WTC11 (cell line): ENCODE measurements around the gene OVOL1. TPM values are rescaled to one million over a fixed set of nuclear protein-coding genes. Genes with fewer than 3 reads are reported as not detected.

ENCODE experiments used
- ATAC-seq: fragments of 200-7000 bp; cut with Tn5 transposase; 2 replicates; pipeline ENCODE4 v1.10.0; 2021; ENCODE audit warnings: mild to moderate bottlenecking, moderate library complexity
- CTCF ChIA-PET: fragments of 300-600 bp; sonication (Branson Sonifier 250); formaldehyde crosslinking; loops from one replicate; lab custom pipeline; 2021; ENCODE audit warnings: antibody characterized with exemption; lab: Charles Lee
- POLR2A ChIA-PET: fragments of 350-600 bp; sonication (Branson Sonifier 250); formaldehyde crosslinking; loops from one replicate; lab custom pipeline; 2021; ENCODE audit warnings: antibody characterized with exemption; lab: Charles Lee
- DNase-seq: peaks from one replicate; pipeline ENCODE4 v3.0.0; 2021; ENCODE audit warnings: low spot score
- H3K27ac Mint-ChIP-seq: 2 replicates; pipeline ENCODE4 v1.8.0; 2021; ENCODE audit warnings: mixed read lengths
- H3K27me3 Mint-ChIP-seq: 2 replicates; pipeline ENCODE4 v1.8.0; 2021; ENCODE audit warnings: low read depth, mild to moderate bottlenecking, moderate library complexity, mixed read lengths
- H3K36me3 Mint-ChIP-seq: 2 replicates; pipeline ENCODE4 v1.8.0; 2021; ENCODE audit warnings: mixed read lengths
- H3K4me1 Mint-ChIP-seq: 2 replicates; pipeline ENCODE4 v1.8.0; 2022; ENCODE audit warnings: mixed read lengths
- H3K4me3 Mint-ChIP-seq: 2 replicates; pipeline ENCODE4 v1.8.0; 2021; ENCODE audit warnings: mild to moderate bottlenecking, moderate library complexity, mixed read lengths
- H3K9me3 Mint-ChIP-seq: 2 replicates; pipeline ENCODE4 v1.8.0; 2021; ENCODE audit warnings: mixed read lengths
- ATF3 ChIP-seq: sonication (generic); formaldehyde crosslinking; conservative IDR thresholded peaks from 2 replicates; pipeline ENCODE4 v1.8.1; 2022; ENCODE audit warnings: mild to moderate bottlenecking, missing genetic modification reagents
- CREB1 ChIP-seq: sonication (generic); formaldehyde crosslinking; IDR thresholded peaks from 2 replicates; pipeline ENCODE4 v1.8.0; 2023; ENCODE audit warnings: mild to moderate bottlenecking, missing genetic modification reagents
- FOXP1 ChIP-seq: sonication (generic); formaldehyde crosslinking; IDR thresholded peaks from 2 replicates; pipeline ENCODE4 v1.8.0; 2022; ENCODE audit warnings: missing genetic modification reagents, mild to moderate bottlenecking, moderate library complexity, borderline replicate concordance
- IRF1 ChIP-seq: sonication (generic); formaldehyde crosslinking; IDR thresholded peaks from 2 replicates; pipeline ENCODE4 v1.8.0; 2023; ENCODE audit warnings: missing genetic modification reagents
- NFE2L1 ChIP-seq: sonication (generic); formaldehyde crosslinking; IDR thresholded peaks from 2 replicates; pipeline ENCODE4 v1.8.1; 2023; ENCODE audit warnings: missing genetic modification reagents
- NR3C1 ChIP-seq: sonication (generic); formaldehyde crosslinking; conservative IDR thresholded peaks from 2 replicates; pipeline ENCODE4 v1.8.1; 2023; ENCODE audit warnings: low read depth, mild to moderate bottlenecking, missing genetic modification reagents
- OVOL2 ChIP-seq: fragments of 250-450 bp; sonication (Bioruptor Pico); IDR thresholded peaks from 2 replicates; pipeline ENCODE4 v1.9.0; 2021; ENCODE audit warnings: mild to moderate bottlenecking, borderline replicate concordance
- SOX15 ChIP-seq: fragments of 250-450 bp; sonication (Bioruptor Pico); IDR thresholded peaks from 2 replicates; pipeline ENCODE4 v1.9.0; 2021; ENCODE audit warnings: mild to moderate bottlenecking
- SP1 ChIP-seq: sonication (generic); formaldehyde crosslinking; conservative IDR thresholded peaks from 2 replicates; pipeline ENCODE4 v1.8.1; 2022; ENCODE audit warnings: missing genetic modification reagents
- TEAD4 ChIP-seq: sonication (generic); formaldehyde crosslinking; IDR thresholded peaks from 2 replicates; pipeline ENCODE4 v1.8.0; 2022; ENCODE audit warnings: mild to moderate bottlenecking, missing genetic modification reagents
- TP53 ChIP-seq: sonication (generic); formaldehyde crosslinking; IDR thresholded peaks from 2 replicates; pipeline ENCODE4 v1.8.1; 2023; ENCODE audit warnings: mild to moderate bottlenecking, missing genetic modification reagents
- USF2 ChIP-seq: sonication (generic); formaldehyde crosslinking; IDR thresholded peaks from 2 replicates; pipeline ENCODE4 v1.8.1; 2023; ENCODE audit warnings: mild to moderate bottlenecking, missing genetic modification reagents, moderate library complexity
- ZBTB21 ChIP-seq: sonication (generic); formaldehyde crosslinking; IDR thresholded peaks from 2 replicates; pipeline ENCODE4 v1.8.1; 2023; ENCODE audit warnings: mild to moderate bottlenecking, missing genetic modification reagents, borderline replicate concordance
- ZNF281 ChIP-seq: sonication (generic); formaldehyde crosslinking; IDR thresholded peaks from 2 replicates; pipeline ENCODE4 v1.8.0; 2023; ENCODE audit warnings: mild to moderate bottlenecking, missing genetic modification reagents
- ZNF317 ChIP-seq: sonication (generic); formaldehyde crosslinking; IDR thresholded peaks from 2 replicates; pipeline ENCODE4 v1.8.1; 2023; ENCODE audit warnings: low read depth, mild to moderate bottlenecking, moderate library complexity, missing genetic modification reagents, borderline replicate concordance
- ZNF396 ChIP-seq: fragments of 250-450 bp; sonication (Bioruptor Pico); IDR thresholded peaks from 2 replicates; pipeline ENCODE4 v1.8.0; 2021; ENCODE audit warnings: mild to moderate bottlenecking, moderate library complexity, borderline replicate concordance
- total RNA-seq: library from RNA; stranded (reverse); gene quantifications from 3 replicates; pipeline ENCODE4 v1.2.3, GENCODE V29; 2021

The OVOL1 gene
- total RNA-seq, 1 experiment from 2014 or later = 6.8 TPM

GRCh38 chr11:65782816-65783228 is 4.0 kb upstream of the OVOL1 start:
- no peak for ATAC-seq
- no peaks in the 10 kb centered on the region for H3K9me3 Mint-ChIP-seq
- H3K27ac Mint-ChIP-seq = no peak overlapping the region
- H3K4me1 Mint-ChIP-seq = peaks cover 27% of the 10 kb centered on the region
- TF ChIP-seq IRF1 (CRISPR knock-in tag) = no peak
- TF ChIP-seq TEAD4 = no peak
- TF ChIP-seq ZNF396 (CRISPR knock-in tag) = no peak
- TF ChIP-seq, all 79 proteins: peak for 0
- Mint-ChIP-seq H3K36me3 (no peaks in the 10 kb centered on the region), H3K27me3 (peaks cover 56% of the 10 kb centered on the region), H3K4me3 (no peak overlapping the region)
- POLR2A ChIA-PET = no interaction called here
- CTCF ChIA-PET = interaction anchor here (0.7 to 1.0 kb wide), 3 partner anchors 38 to 106 kb away, joined by 3 to 5 read pairs (median 3); partner anchors contain the start of gene FIBP
- DNase-seq = no peak

GRCh38 chr11:65785319-65786007 is 1.4 kb upstream of the OVOL1 start:
- DNase-seq = no peak

GRCh38 chr11:65786008-65786785 is 666 bp upstream of the OVOL1 start:
- peaks cover 54% of the 10 kb centered on the region for H3K4me1 Mint-ChIP-seq
- peak overlapping the region; percentile 77 for H3K4me3 Mint-ChIP-seq
- no peak for ATAC-seq
- H3K27me3 Mint-ChIP-seq = peaks cover 66% of the 10 kb centered on the region
- ChIA-PET POLR2A (interaction anchor here (0.5 kb wide), 1 partner anchor 52 kb away, joined by 6 read pairs; no protein-coding TSS in a partner anchor), CTCF (interaction anchor here (0.7 to 5.0 kb wide), 6 partner anchors 14 to 107 kb away, joined by 3 to 24 read pairs (median 3); no protein-coding TSS in a partner anchor)
- no peaks in the 10 kb centered on the region for H3K36me3 Mint-ChIP-seq
- DNase-seq = peak; percentile 48
- H3K27ac Mint-ChIP-seq = no peak overlapping the region
- no peaks in the 10 kb centered on the region for H3K9me3 Mint-ChIP-seq
- TF ChIP-seq FOXP1 (CRISPR knock-in tag) (0 out of 2 replicates have a peak, but pooled peaks have one; percentile 9), NR3C1 (CRISPR knock-in tag) (no peak)
- TF ChIP-seq, all 79 proteins: peak for 1

More at GRCh38 chr11:65785319-65786007, 1.4 kb upstream of the OVOL1 start:
- peak overlapping the region; percentile 60 for H3K4me3 Mint-ChIP-seq
- peaks cover 66% of the 10 kb centered on the region for H3K27me3 Mint-ChIP-seq
- CTCF ChIA-PET = interaction anchor here (0.7 to 5.0 kb wide), 3 partner anchors 11 to 260 kb away, joined by 3 to 24 read pairs (median 3); no protein-coding TSS in a partner anchor
- peaks cover 49% of the 10 kb centered on the region for H3K4me1 Mint-ChIP-seq
- no peaks in the 10 kb centered on the region for H3K9me3 Mint-ChIP-seq
- no peak overlapping the region for H3K27ac Mint-ChIP-seq
- no peak for ATAC-seq
- H3K36me3 Mint-ChIP-seq = no peaks in the 10 kb centered on the region
- TF ChIP-seq TEAD4 = no peak
- TF ChIP-seq, all 79 proteins: peak for 0
- POLR2A ChIA-PET = no interaction called here

- peak; percentile 62 for ATAC-seq
- DNase-seq = peak; percentile 77
- Mint-ChIP-seq H3K27me3 (peaks cover 52% of the 10 kb centered on the region), H3K9me3 (no peaks in the 10 kb centered on the region), H3K27ac (peak overlapping the region; percentile 98), H3K4me1 (peaks cover 53% of the 10 kb centered on the region), H3K36me3 (no peaks in the 10 kb centered on the region), H3K4me3 (peak overlapping the region; percentile 91)
- POLR2A ChIA-PET = interaction anchor here (1.8 to 2.1 kb wide), 2 partner anchors 8 to 72 kb away, joined by 6 read pairs; partner anchors contain the start of gene MUS81
- CTCF ChIA-PET = interaction anchor here (0.7 to 8.5 kb wide), 12 partner anchors 8 to 104 kb away, joined by 3 to 151 read pairs (median 4); partner anchors contain the start of genes AP5B1, FIBP, MUS81 and RNASEH2C
- no peak for TF ChIP-seq ATF3 (CRISPR knock-in tag)
- no peak for TF ChIP-seq NFE2L1 (CRISPR knock-in tag)
- no peak for TF ChIP-seq ZBTB21 (CRISPR knock-in tag)
- TF ChIP-seq ZNF281 (CRISPR knock-in tag) = peak; percentile 73; the same call in 1 of the 2 replicates
- TF ChIP-seq SOX15 (CRISPR knock-in tag) = no peak
- TF ChIP-seq TP53 (CRISPR knock-in tag) = no peak
- no peak for TF ChIP-seq TEAD4
- no peak for TF ChIP-seq CREB1
- no peak for TF ChIP-seq OVOL2 (CRISPR knock-in tag)
- peak; percentile 68; the same call in 1 of the 2 replicates for TF ChIP-seq ZNF317 (CRISPR knock-in tag)
- TF ChIP-seq USF2 = peak; percentile 24; the same call in 1 of the 2 replicates
- TF ChIP-seq SP1 (CRISPR knock-in tag) = peak; percentile 60
These were observed 1.1 kb downstream of the OVOL1 start for GRCh38 chr11:65787649-65788622.
